Cardiac muscle cell (in vitro differentiated cells and primary cell): ENCODE results near the gene LSM14B. TPM values are rescaled to one million over a fixed set of nuclear protein-coding genes. Genes with fewer than 3 reads are reported as not detected.

ENCODE experiments used
- DNase-seq, 2 donors: peaks; one replicate each; pipeline versions ENCODE4 v3.0.0 to v3.0.0-alpha.2; 2010 to 2017; ENCODE audit warnings: low read depth in 1 of 2, low spot score in 1 of 2
- H3K27ac ChIP-seq: fragments of 200-600 bp; sonication (generic); 2 replicates; pipeline ENCODE4 v1.5.1; 2016
- H3K27me3 ChIP-seq: fragments of 200-600 bp; sonication (generic); 2 replicates; pipeline ENCODE4 v1.6.0; 2016; ENCODE audit warnings: control low read depth
- H3K36me3 ChIP-seq: fragments of 200-600 bp; sonication (generic); 2 replicates; pipeline ENCODE4 v1.5.1; 2016; ENCODE audit warnings: control low read depth
- H3K4me1 ChIP-seq: fragments of 200-600 bp; sonication (generic); 2 replicates; pipeline ENCODE4 v1.8.1; 2017; ENCODE audit warnings: low read depth, mild to moderate bottlenecking, mixed run types
- H3K4me3 ChIP-seq: fragments of 200-600 bp; sonication (generic); 2 replicates; pipeline ENCODE4 v1.5.1; 2016; ENCODE audit warnings: mild to moderate bottlenecking
- H3K9me3 ChIP-seq: fragments of 200-600 bp; sonication (generic); 2 replicates; pipeline ENCODE4 v1.5.1; 2017; ENCODE audit warnings: low read depth, mild to moderate bottlenecking, control low read depth
- polyA plus RNA-seq: library from polyadenylated mRNA; unstranded; fragments of >200 nt; fragmentation: Nextera tagmentation; extraction: Ambion mirVana; gene quantifications from 2 replicates; pipeline ENCODE4 v1.2.1, GENCODE V29; 2016
- total RNA-seq: library from RNA; depleted of rRNA; stranded (reverse); fragments of >200 nt; gene quantifications from 2 replicates; pipeline ENCODE4 v1.2.3, GENCODE V29; 2016
- TF ChIP-seq, protein P1 (sequence below): IDR thresholded peaks from 2 replicates; pipeline ENCODE4 v1.5.1; 2012; ENCODE audit warnings: low read depth, mild to moderate bottlenecking, low read length

The LSM14B gene
- total and polyA plus RNA-seq, 2 experiments from 2014 or later = 6.5 to 71.8 TPM

GRCh38 chr20:62096421-62097380, 25.6 kb upstream of the LSM14B start:
- Histone ChIP-seq H3K27ac (no peak overlapping the region), H3K9me3 (no peaks in the 10 kb centered on the region), H3K27me3 (no peaks in the 10 kb centered on the region), H3K4me3 (no peak overlapping the region), H3K36me3 (no peaks in the 10 kb centered on the region), H3K4me1 (no peaks in the 10 kb centered on the region)
- DNase-seq = no peak
- TF ChIP-seq, protein P1, sequence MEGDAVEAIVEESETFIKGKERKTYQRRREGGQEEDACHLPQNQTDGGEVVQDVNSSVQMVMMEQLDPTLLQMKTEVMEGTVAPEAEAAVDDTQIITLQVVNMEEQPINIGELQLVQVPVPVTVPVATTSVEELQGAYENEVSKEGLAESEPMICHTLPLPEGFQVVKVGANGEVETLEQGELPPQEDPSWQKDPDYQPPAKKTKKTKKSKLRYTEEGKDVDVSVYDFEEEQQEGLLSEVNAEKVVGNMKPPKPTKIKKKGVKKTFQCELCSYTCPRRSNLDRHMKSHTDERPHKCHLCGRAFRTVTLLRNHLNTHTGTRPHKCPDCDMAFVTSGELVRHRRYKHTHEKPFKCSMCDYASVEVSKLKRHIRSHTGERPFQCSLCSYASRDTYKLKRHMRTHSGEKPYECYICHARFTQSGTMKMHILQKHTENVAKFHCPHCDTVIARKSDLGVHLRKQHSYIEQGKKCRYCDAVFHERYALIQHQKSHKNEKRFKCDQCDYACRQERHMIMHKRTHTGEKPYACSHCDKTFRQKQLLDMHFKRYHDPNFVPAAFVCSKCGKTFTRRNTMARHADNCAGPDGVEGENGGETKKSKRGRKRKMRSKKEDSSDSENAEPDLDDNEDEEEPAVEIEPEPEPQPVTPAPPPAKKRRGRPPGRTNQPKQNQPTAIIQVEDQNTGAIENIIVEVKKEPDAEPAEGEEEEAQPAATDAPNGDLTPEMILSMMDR = no peak

- DNase-seq = no peak
- Histone ChIP-seq H3K27me3 (no peaks in the 10 kb centered on the region), H3K9me3 (no peaks in the 10 kb centered on the region), H3K36me3 (no peaks in the 10 kb centered on the region), H3K27ac (no peak overlapping the region), H3K4me3 (no peak overlapping the region), H3K4me1 (no peaks in the 10 kb centered on the region)
- TF ChIP-seq, protein P1 = no peak
These were observed 24.3 kb upstream of the LSM14B start for GRCh38 chr20:62097881-62098407.

DNA sequence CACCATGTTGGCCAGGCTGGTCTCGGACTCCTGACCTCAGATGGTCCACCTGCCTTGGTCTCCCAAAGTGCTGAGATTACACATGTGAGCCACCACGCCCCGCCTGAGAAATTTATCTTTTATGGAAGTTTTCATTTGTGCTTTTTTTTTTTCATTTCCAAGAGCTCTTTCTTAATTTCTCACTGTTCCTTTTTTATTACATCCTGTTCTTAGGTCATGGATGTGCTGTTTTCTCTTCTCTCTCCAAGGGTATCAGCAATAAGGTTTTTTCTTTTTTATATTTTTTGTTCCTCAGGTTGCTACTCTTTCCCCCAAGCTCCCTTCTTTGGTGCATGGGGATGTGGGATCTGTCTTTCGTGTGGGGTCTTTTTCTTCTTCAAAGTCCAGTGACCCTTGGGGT, 21.2 kb upstream of the LSM14B start:
- no peak overlapping the region for H3K4me3 ChIP-seq
- no peak for DNase-seq
- no peaks in the 10 kb centered on the region for H3K4me1 ChIP-seq
- H3K27ac ChIP-seq = no peak overlapping the region
- no peaks in the 10 kb centered on the region for H3K9me3 ChIP-seq
- TF ChIP-seq, protein P1 = no peak
- H3K36me3 ChIP-seq = no peaks in the 10 kb centered on the region
- H3K27me3 ChIP-seq = no peaks in the 10 kb centered on the region

DNA sequence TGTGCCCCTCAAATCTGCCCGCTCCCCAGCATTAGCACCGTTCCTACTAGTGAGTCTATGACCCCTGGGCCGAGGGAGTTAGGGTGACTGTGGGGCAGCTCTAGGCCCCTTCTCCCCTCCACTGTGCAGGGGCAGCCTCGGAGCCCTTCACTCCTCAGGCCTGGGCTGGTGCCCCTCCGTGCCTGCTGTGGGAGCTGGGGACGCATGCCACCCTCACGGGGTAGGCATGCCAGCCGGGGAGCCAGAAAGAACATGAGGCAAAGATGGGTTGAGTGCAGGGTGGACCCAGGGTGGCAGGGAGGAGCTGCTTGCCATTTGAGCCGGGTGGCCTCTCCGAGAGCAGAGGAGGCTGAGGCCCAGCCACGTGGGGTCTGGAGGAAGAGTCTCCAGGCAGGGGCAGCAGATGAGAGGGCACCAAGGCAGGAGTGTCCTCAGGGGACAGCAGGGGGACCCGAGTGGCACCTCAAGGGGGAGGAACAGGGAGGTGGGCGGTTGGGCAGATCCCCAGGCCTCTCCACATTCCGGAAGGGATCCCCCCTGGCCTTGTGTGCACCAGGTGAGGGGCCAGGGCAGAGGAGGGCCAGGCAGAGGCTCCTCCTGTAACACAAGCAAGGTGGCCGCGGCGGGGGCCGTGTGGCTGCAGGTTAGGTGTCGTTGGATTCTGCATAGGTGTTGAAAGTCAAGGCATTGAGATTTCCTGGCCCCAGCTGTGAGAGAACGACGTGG, 18.6 kb upstream of the LSM14B start:
- Histone ChIP-seq H3K4me3 (no peak overlapping the region), H3K4me1 (no peaks in the 10 kb centered on the region), H3K27me3 (no peaks in the 10 kb centered on the region), H3K9me3 (no peaks in the 10 kb centered on the region), H3K36me3 (no peaks in the 10 kb centered on the region), H3K27ac (no peak overlapping the region)
- TF ChIP-seq, protein P1 = no peak
- no peak for DNase-seq

- TF ChIP-seq, protein P1 = no peak
- no peaks in the 10 kb centered on the region for H3K4me1 ChIP-seq
- no peaks in the 10 kb centered on the region for H3K27me3 ChIP-seq
- no peak overlapping the region for H3K27ac ChIP-seq
- no peak overlapping the region for H3K4me3 ChIP-seq
- H3K9me3 ChIP-seq = no peaks in the 10 kb centered on the region
- no peaks in the 10 kb centered on the region for H3K36me3 ChIP-seq
- no peak for DNase-seq
These were observed 18.0 kb upstream of the LSM14B start for GRCh38 chr20:62104234-62104789.
